ENCODE measurements around the gene COPS3. TPM values are rescaled to one million over a fixed set of nuclear protein-coding genes. Genes with fewer than 3 reads are reported as not detected.

The COPS3 gene
- total and polyA plus RNA-seq, 8 donors: 48.4 to 69.9 (median 64.9) TPM

DNA sequence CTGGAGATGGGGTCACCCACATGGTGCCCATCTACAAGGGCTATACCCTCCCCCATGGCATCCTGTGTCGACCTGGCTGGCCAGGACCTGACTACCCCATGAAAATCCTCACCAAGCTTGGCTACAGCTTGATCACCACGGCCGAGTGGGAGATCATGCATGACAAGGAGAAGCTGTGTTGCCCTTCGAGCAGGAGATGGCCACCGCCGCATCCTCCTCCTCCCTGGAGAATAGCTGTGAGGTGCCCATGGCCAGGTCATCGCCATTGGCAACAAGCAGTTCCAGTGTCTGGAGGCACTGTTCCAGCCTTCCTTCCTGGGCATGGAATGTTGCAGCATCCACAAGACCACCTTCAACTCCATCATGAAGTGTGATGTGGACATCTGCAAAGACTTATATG lies 38.8 kb downstream of the COPS3 start:
- TF ChIP-seq, protein P1, sequence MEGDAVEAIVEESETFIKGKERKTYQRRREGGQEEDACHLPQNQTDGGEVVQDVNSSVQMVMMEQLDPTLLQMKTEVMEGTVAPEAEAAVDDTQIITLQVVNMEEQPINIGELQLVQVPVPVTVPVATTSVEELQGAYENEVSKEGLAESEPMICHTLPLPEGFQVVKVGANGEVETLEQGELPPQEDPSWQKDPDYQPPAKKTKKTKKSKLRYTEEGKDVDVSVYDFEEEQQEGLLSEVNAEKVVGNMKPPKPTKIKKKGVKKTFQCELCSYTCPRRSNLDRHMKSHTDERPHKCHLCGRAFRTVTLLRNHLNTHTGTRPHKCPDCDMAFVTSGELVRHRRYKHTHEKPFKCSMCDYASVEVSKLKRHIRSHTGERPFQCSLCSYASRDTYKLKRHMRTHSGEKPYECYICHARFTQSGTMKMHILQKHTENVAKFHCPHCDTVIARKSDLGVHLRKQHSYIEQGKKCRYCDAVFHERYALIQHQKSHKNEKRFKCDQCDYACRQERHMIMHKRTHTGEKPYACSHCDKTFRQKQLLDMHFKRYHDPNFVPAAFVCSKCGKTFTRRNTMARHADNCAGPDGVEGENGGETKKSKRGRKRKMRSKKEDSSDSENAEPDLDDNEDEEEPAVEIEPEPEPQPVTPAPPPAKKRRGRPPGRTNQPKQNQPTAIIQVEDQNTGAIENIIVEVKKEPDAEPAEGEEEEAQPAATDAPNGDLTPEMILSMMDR (IDR thresholded peaks at IDR 0.05): no peak
- Histone ChIP-seq H3K27ac (no peak overlapping the region), H3K4me1 (peaks cover 0 to 9% of the 10 kb centered on the region in 2 donors), H3K9me3 (no peaks in the 10 kb centered on the region), H3K27me3 (no peaks in the 10 kb centered on the region), H3K4me3 (no peak overlapping the region), H3K36me3 (peaks cover 0 to 20% of the 10 kb centered on the region in 2 donors)
- no peak for DNase-seq
- ATAC-seq: no peak
- intact Hi-C loops (cut with DNase I): no loop called here

DNA sequence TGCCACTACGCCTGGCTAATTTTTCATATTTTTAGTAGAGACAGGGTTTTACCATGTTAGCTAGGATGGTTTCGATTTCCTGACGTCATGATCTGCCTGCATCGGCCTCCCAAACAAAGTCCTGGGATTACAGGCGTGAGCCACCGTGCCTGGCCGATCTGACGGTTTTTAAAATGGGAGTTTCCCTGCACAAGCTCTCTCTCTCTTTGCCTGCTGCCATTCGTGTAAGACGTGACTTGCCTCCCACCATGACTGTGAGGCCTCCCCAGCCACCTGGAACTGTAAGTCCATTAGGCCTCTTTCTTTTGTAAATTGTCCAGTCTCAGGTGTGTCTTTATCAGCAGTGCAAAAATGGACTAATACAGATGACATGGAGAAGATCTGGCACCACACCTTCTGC lies 39.4 kb downstream of the COPS3 start:
- ATAC-seq (no peak), DNase-seq (no peak)
- Histone ChIP-seq H3K27me3 (no peaks in the 10 kb centered on the region), H3K27ac (no peak overlapping the region), H3K4me3 (no peak overlapping the region), H3K36me3 (peaks cover 0 to 14% of the 10 kb centered on the region in 2 donors), H3K4me1 (peaks cover 0 to 9% of the 10 kb centered on the region in 2 donors), H3K9me3 (no peaks in the 10 kb centered on the region)
- TF ChIP-seq, protein P1 (IDR thresholded peaks at IDR 0.05): no peak
- intact Hi-C loops (cut with DNase I): no loop called here

DNA sequence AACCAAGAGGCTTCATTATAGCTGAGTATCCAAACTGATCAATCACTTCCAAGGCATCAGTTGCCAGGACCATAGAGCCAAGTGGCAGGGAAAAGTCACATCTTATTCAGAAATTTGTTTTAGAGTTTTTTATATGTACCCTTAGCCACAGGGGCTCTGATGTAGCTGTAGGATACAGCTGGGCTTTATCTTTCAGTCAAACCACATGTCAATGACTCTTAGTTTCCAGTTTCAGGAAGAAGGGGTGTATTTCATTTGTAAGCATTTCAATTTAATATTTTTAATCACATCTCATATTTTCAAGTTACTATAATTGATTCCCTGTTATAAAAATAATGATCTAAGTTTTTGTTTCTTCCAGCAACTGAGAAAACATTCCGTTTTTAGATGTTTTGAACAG lies 41.2 kb downstream of the COPS3 start:
- no peak for ATAC-seq
- TF ChIP-seq, protein P1 (IDR thresholded peaks at IDR 0.05): no peak
- DNase-seq: no peak
- no peaks in the 10 kb centered on the region for H3K36me3 ChIP-seq
- H3K27ac ChIP-seq: no peak overlapping the region
- peaks cover 9 to 23% of the 10 kb centered on the region in 2 donors for H3K4me1 ChIP-seq
- H3K9me3 ChIP-seq: no peaks in the 10 kb centered on the region
- H3K27me3 ChIP-seq: no peaks in the 10 kb centered on the region
- H3K4me3 ChIP-seq: no peak overlapping the region
- intact Hi-C loops (cut with DNase I): no loop called here

DNA sequence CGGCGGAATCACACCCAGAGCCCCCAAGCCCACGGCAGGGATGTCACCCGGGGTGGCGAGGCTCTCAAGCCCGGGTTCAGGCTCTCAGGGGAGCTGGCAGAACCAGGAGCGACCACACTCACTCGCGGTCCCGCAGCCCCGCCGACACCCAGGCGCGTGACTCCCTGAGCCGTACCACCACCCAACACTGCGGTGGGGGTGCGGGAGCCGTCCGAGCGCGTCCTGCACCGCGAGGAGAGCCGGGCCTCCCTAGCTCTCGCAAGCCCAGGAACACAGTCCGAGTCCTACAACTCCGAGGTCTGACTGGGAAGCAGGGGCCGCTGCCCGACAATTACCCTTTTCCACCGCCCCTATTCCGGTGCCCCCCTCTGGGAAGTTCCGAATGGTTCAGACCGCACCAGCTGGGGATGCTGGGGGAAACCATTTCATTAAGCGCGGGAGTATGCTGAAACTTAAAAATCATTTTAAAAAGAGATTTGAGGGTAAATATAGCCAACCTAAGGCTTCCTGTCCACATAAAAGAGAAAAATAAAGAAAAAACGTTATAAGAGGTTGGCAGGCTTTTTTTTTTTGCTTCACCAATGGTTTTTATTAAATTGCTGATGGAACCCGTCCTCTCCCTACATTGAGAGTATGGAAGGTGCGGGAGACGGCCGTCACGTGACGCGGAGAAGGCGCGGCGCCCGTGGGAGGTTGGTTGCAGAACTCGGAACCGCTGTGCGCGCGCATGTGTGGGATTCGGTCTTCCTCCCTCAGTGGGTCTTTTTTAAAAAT lies 43.8 kb downstream of the COPS3 start, which contains the start of gene FLCN:
Gene FLCN (minus strand): TSS at position 143 of the 774 bp plus-strand sequence. CDS start 9,031 bp downstream, outside the sequence.
- H3K4me3 ChIP-seq: peak within 1 kb of the TSS; percentile 79 to 99
- peaks cover 9 to 33% of the 10 kb centered on the region in 2 donors for H3K4me1 ChIP-seq
- peak; percentile 89 to 98 (median 94) for DNase-seq
- no peaks in the 10 kb centered on the region for H3K27me3 ChIP-seq
- H3K9me3 ChIP-seq: no peaks in the 10 kb centered on the region
- peak within 1 kb of the TSS; percentile 94 to 97 for H3K27ac ChIP-seq
- intact Hi-C loops (cut with DNase I): no loop called here
- TF ChIP-seq, protein P1 (IDR thresholded peaks at IDR 0.05): no peak
- peaks cover 0 to 10% of the 10 kb centered on the region in 2 donors for H3K36me3 ChIP-seq
- peak; percentile 94 for ATAC-seq

DNA sequence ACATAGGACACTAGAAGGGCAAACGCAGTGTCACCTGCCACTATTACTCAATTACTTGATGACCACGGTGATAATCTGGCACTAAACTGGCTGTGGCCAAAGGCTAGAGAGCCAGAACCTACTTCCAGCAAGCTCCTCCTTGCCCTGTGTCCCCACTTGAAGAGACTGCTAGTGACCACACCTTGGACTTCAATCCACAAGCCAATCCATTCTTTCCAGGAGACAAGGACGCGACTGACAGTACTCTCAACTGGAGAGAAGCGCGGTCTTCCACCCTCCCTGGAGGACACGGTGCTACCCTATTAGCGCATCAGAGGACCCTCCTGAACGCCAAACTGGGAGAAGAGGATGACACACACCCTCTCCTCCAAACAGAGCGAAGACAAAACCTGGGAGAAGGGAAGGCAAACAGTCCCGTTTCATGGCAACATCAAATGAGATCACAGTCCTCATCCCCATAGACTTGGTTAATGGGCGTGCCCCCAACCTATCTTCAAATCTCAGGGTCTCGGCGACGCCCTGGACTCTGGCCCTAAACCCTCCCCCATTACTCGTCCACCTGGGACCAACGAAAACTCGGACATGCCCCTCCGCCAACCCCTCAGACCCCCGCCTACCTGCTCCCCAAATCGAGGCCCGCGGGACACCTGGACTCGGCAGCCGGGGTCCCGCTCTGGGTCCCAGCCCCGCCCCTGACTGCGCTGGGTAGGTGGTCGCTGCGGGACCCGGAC lies 44.6 kb downstream of the COPS3 start:
- TF ChIP-seq, protein P1 (IDR thresholded peaks at IDR 0.05): no peak

More for the DNA sequence above, 44.6 kb downstream of the COPS3 start:
- Histone ChIP-seq H3K9me3 (no peaks in the 10 kb centered on the region), H3K4me3 (peak overlapping the region; percentile 79 to 99), H3K27ac (peak overlapping the region; percentile 94 to 97), H3K36me3 (peaks cover 0 to 17% of the 10 kb centered on the region in 2 donors), H3K4me1 (peaks cover 9 to 33% of the 10 kb centered on the region in 2 donors), H3K27me3 (no peaks in the 10 kb centered on the region)
- peak in 2 of 4 donors; percentile 12 to 24 for DNase-seq
- intact Hi-C loops (cut with DNase I): no loop called here
- ATAC-seq: peak; percentile 51

All from left lung (tissue), 10 donors.